NCI-H2029 (cell line): ENCODE measurements around the gene CTSC.
A peak's percentile ranks its signal among the peaks of the same experiment; 100 is the strongest.
"Not testable (repeated sequence)": the region's sequence is repeated elsewhere in the genome, so short reads cannot be mapped to it uniquely, and the experiment has no call there.

ENCODE experiments used
- DNase-seq: peaks from one replicate; lab custom pipeline; 2025; lab: John Stamatoyannopoulos, UW

The CTSC gene

DNA sequence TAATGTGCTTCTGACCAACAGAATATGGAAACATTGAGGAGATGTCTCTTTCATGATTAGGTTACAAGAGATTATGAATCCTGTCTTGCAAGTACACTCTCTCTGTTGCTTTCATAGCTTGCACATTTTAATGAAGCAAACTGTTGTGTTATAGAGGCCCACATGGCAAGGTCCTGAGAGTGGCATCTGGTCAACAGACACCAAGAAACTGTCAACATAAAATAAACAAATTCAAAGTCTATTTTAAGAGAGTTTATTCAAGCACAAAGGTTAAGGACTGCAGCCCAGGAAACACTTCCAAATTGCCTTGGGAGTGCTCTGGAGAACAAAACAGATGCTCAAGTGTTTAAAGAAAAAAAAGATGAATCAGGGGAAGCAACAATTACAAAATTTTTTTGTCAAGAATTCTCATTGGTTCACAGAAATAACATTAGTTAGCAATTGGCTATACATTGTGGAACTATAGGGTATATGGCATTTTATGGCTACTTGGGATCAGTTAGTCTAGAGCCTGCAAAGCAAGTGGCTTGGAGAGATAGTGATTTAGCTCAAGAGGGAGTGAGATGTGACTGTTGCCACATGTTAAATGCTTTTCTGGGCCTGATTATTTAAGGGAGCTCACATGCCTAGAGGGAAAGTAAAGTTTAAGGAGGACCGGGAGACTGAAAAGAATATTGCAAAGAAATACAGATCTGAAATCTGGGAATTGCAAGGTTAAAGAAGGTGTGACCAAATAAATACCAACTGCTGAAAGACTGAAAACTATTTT lies 54.6 kb downstream of the CTSC start:
- DNase-seq, result no peak

DNA sequence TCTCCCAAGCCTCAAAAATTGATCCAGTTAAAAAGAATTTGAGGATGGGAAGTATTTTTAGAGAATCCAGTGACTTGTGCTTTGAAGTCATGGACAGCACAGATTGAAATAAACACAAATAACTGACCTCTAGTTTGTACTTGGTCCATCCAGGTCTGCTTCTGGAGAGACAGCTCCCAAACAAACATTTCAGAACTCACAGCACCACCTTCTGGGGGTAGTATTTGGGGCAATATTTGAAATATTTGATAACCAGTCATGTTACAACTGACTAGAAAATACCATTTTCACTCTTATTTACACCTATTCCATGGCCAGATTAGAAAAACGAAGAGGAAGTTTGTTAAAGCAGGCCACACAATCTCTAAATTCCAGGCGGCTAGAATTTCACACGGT lies 56.2 kb downstream of the CTSC start:
- DNase-seq, result no peak

DNA sequence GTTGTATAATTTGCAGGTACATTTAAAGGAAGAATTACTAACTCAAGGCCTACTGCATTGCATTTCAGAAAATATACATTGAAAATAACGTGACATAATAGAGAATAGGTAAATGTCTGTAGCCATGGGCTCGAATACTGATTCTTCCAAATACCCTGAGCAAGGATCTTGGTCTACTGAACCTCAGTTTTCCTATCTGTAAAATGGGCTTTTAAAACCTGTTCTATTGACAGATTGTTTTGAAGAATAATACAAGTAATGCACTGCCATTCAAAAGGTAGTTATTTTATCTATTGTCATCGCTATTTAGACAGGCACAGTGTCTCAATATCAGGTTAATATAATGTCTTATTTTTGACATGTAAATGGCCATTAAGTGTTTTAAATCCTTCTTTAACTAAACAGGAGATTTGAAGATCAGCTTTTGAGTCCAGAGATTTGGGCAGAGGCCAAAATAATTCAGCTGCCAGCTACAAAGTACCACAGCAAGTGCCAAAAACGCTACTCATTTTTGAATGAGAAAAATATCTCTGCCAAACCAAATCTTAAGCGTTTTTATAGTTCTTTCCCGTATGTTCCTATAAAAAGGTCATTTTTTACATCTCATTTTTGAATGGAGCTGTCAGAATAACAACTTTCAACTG lies 56.7 kb downstream of the CTSC start:
- no peak for DNase-seq

DNA sequence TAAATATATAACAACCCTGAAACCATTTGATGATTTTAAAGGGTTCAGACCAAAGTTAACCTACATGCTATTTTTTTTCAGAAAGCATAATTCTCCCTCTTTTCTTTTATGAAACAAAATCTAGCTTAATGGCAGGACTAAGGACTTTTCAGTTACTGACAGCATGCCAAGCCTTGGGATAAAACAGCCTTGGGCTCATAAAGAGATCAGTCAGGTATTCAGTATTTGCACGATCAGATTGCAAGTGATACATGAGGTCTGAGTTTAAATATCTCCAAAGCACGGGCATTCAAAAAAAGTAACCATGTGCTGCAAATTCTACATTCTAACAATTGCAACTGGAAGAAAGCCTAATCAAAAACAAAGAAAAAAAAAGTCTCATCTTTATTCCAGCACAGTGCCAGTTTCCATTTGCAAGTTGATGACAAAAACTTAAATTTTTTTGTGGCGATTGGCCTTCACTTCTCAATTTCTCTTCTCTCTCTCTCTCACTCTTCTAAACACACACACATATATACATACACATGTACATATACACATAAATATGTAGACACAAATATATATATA lies 60.1 kb downstream of the CTSC start:
- no peak for DNase-seq

DNA sequence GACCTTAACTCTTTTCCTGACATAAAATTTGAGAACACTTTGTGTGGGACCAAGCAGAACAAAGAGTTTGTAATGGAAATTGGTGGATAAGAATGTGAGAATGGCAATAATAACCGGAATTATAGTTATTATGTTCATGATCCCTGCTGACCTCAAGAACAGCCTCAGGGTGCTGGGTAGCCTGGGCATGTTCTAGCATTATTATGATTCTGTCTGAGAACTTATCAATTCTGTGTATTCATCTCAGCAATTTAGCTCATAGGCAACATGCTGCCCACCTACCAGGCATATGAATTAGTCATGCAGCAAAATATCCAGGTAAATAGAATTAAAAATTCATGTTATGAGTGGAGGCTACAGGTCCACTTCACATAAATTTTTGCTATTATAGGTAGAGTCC lies 61.9 kb downstream of the CTSC start:
- no peak for DNase-seq

DNA sequence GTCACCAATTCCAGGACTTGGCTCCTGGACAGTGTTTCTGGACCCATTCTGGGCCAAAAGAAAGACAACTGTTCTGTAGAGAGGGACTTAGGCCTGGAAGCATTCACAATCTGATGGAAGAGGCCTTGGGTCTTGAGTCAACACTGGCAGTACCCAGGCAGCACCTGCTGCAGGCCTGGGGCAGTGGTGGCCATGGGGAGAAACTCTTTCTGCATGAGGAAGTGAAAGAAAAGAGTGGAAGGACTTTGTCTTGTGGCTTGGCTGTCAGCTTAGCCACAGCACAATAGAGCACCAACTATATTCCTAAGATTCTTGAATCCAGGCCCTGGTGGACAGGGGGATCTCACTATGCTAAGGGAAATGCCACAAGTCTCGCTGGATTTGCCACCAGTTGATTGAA lies 70.6 kb downstream of the CTSC start:
- no peak for DNase-seq

DNA sequence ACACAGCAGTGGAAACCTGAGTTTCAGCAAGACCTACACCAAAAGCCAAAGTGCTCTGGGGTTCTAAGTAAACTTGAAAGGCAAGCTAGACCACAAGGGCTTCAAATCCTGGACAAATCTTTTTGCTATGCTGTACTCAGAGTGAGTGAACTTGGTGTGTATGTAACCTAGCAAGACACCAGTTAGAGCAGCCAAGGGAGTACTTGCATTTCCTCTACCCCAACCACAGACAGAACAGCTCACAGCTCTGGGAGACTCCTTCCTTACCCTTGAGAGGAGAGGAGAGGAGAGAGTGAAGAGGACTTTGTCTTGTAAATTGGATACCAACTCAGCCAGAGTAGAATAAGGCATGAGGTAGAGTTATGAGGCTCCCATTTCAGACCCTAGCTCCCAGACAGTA lies 71.4 kb downstream of the CTSC start:
- DNase-seq, result no peak

DNA sequence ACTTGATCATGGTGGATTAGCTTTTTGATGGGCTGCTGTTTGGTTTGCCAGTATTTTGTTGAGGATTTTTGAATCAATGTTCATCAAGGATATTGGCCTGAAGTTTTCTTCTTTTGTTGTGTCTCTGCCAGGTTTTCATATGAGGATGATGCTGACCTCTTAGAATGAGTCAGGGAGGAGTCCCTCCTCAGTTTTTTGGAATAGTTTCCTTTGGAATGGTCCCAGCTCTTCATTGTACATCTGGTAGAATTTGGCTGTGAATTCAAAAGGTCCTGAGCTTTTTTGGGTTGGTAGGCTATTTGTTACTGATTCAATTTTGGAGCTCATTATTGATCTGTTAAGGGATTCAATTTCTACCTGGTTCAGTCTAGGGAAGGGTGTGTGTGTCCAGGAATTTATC lies 78.1 kb downstream of the CTSC start:
- DNase-seq, result no peak

DNA sequence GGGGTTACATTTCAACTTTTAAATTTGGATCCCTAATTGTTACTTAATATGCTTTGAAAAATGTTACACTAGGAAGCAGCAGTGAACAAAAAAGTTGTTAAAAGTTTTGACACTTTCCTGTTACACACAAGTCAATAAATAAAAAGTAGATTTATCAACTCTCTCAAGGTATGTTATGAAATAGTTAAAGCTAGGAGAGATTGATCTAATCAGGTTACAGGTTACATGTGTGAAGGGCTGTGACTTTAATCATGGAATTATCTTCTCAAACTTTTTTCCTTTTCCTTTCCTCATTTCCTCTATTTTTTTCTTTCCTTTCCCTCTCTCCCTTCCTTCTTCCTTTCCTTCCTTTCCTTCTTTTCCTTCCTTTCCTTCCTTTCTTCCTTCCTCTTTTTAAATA lies 85.3 kb downstream of the CTSC start:
- no peak for DNase-seq

DNA sequence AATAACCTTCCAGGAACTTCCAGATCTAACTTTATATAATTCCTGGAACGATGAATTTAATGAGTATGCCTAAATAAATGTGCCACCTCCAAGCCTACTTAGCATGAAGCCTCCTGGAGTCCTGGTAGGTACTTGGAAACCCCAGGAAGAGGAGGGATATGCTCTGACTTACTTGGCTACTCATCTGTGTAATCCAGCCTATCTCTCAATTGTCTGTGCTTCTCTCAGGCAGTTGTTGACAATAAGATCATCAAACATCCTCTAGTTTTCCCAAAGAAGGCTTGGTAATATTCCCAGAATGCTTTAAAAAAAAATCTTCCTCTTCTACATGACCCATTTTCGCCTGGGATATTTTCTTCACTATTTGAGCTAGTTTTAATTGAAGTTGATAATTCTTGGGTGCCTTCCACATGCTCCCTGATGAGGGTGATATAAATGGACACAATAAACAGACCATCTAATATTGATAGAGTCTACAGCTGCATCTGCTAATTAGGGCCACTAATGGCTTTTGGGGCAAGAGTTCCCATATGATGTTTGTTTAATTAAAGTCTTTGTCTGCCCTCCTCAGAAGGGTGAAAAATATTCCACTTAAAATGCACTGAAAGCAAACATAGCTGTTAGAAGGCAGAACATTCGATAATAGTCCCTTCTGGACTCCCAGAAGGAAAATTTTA lies 86.8 kb downstream of the CTSC start:
- DNase-seq, result peak; percentile 28

DNA sequence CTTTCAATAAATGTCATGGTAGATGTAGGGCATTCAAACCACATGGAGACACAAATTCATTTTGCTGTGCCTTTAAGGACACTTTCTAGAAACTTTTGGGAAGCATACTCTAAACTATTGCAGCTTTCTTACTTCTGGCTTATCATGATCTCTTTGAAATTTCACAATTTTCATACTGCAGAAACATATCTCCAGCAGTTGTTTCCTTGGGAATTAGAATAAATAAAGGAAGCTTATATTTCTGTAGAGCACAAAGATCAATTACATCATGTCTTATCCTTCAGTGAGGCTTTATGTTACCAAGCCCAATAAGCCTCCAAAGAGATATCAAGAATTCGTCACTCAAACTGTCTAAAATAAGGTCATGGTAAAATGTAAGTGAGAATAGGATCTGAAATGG lies 87.8 kb downstream of the CTSC start:
- DNase-seq, result no peak

DNA sequence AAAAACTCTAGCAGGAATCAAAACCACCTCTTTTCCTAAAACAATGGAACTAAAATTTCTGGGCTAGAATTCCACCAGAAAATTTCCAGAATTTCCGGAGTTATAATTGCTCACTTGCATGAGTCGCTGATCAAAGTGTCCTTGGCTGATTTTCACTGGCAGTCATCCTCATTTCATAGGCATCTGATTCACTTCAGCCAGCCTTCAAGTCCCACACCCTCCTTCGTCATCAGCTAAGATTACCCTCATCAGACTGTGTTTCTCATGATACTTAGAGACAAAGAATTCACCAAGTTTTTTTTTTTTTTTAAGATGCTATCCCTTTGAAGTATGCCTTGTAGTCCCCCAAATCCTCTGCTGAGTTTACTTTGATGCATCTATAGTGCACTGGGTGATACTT lies 90.8 kb downstream of the CTSC start:
- DNase-seq, result no peak

DNA sequence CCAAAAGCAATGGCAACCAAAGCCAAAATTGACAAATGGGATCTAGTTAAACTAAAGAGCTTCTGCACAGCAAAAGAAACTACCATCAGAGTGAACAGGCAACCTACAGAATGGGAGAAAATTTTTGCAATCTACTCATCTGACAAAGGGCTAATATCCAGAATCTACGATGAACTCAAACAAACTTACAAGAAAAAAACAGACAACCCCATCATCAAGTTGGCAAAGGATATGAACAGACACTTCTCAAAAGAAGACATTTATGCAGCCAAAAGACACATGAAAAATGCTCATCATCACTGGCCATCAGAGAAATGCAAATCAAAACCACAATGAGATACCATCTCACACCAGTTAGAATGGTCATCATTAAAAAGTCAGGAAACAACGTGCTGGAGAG lies 92.0 kb downstream of the CTSC start:
- not testable (repeated sequence) for DNase-seq
